OCI-LY1 (cell line): ENCODE data around the gene CACNA1C.

Experiments
- H2AFZ ChIP-seq: fragments of 200-600 bp; sonication (generic), shearing (Covaris generic); 2 replicates; pipeline ENCODE4 v1.6.0; 2014; ENCODE audit warnings: antibody characterized with exemption, mild to moderate bottlenecking, low read length
- H3F3A ChIP-seq: fragments of 200-600 bp; sonication (generic), shearing (Covaris generic); 2 replicates; pipeline ENCODE4 v1.6.0; 2014; ENCODE audit warnings: mild to moderate bottlenecking, antibody characterized with exemption, low read length, moderate library complexity; ENCODE audit not compliant: insufficient read depth
- H3K27ac ChIP-seq: fragments of 200-600 bp; sonication (generic); 2 replicates; pipeline ENCODE4 v1.5.1; 2014; ENCODE audit warnings: low read length, mixed run types, mild to moderate bottlenecking, low read depth; ENCODE audit not compliant: poor library complexity, severe bottlenecking
- H3K27me3 ChIP-seq: fragments of 200-600 bp; sonication (generic); 2 replicates; pipeline ENCODE4 v1.6.0; 2014; ENCODE audit warnings: antibody characterized with exemption, mild to moderate bottlenecking, low read length, moderate library complexity; ENCODE audit not compliant: insufficient read depth
- H3K36me3 ChIP-seq: fragments of 200-600 bp; sonication (generic); 2 replicates; pipeline ENCODE4 v1.6.1; 2014; ENCODE audit warnings: mild to moderate bottlenecking, antibody characterized with exemption, low read length, moderate library complexity, mixed read lengths; ENCODE audit not compliant: insufficient read depth
- H3K4me1 ChIP-seq: fragments of 200-600 bp; sonication (generic); 2 replicates; pipeline ENCODE4 v1.5.1; 2014; ENCODE audit warnings: mild to moderate bottlenecking, low read length, moderate library complexity; ENCODE audit not compliant: insufficient read depth, severe bottlenecking
- H3K4me2 ChIP-seq: fragments of 200-600 bp; sonication (generic), shearing (Covaris generic); 2 replicates; pipeline ENCODE4 v1.6.1; 2014; ENCODE audit warnings: low read length
- H3K4me3 ChIP-seq: fragments of 200-600 bp; sonication (generic); 2 replicates; pipeline ENCODE4 v1.5.1; 2014; ENCODE audit warnings: low read length, low read depth, mild to moderate bottlenecking, mixed read lengths; ENCODE audit not compliant: poor library complexity, severe bottlenecking
- H3K79me2 ChIP-seq: fragments of 200-600 bp; shearing (Covaris generic); 2 replicates; pipeline ENCODE4 v1.6.1; 2016; ENCODE audit warnings: mixed run types, low read length, mixed read lengths; ENCODE audit not compliant: insufficient read depth
- H3K9ac ChIP-seq: fragments of 200-600 bp; sonication (generic), shearing (Covaris generic); 2 replicates; pipeline ENCODE4 v1.6.1; 2014; ENCODE audit warnings: mild to moderate bottlenecking, low read length, mixed read lengths
- H3K9me2 ChIP-seq: fragments of 200-600 bp; sonication (generic), shearing (Covaris generic); 2 replicates; pipeline ENCODE4 v1.6.1; 2014; ENCODE audit warnings: low read depth, mild to moderate bottlenecking, low read length, mixed read lengths
- H3K9me3 ChIP-seq: fragments of 200-600 bp; shearing (Covaris generic); 2 replicates; pipeline ENCODE4 v1.6.1; 2014; ENCODE audit warnings: low read length, mixed read lengths
- H4K20me1 ChIP-seq: fragments of 200-600 bp; sonication (generic), shearing (Covaris generic); 2 replicates; pipeline ENCODE4 v1.6.0; 2016; ENCODE audit warnings: mild to moderate bottlenecking, low read length; ENCODE audit not compliant: insufficient read depth
- CTCF ChIP-seq: fragments of 200-600 bp; sonication (generic), shearing (Covaris generic); IDR thresholded peaks from 2 replicates; pipeline ENCODE4 v1.5.1; 2017; ENCODE audit warnings: mild to moderate bottlenecking, antibody characterized with exemption, low read length, moderate library complexity, mixed read lengths
- EZH2 ChIP-seq: fragments of 200-600 bp; sonication (generic), shearing (Covaris generic); IDR thresholded peaks from 2 replicates; pipeline ENCODE4 v1.8.0; 2017; ENCODE audit warnings: borderline replicate concordance, mixed run types, mild to moderate bottlenecking, antibody characterized with exemption, low read length, moderate library complexity, mixed read lengths

Gene CACNA1C

GRCh38 chr12:2335916-2336315 is 283.1 kb downstream of the CACNA1C start:
- H3K4me2 ChIP-seq = no peak overlapping the region

DNA sequence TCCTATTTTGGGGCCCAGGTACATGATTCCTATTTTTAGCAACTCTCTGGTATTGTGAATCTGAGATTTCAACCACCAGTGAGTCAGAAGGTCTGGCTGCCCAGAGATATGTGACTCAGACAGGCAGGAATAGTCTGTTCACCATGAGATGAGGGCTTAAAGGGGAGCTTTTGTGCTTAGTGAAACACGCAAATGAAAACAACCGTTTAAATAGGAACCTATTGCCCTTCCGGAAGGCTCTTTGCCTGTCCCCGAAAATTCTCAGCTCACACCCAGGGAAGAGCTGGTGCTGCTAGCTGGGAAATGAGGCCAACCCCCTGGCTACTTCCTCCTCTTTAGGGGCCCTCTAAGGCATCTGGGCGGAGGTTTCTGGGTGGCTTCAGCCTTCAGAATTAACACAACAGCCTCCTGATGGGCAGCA is 283.6 kb downstream of the CACNA1C start:
- no peak overlapping the region for H2AFZ ChIP-seq
- no peaks in the 10 kb centered on the region for H3K9me2 ChIP-seq
- H3K27ac ChIP-seq = no peak overlapping the region
- no peaks in the 10 kb centered on the region for H3K9me3 ChIP-seq
- H3K9ac ChIP-seq = no peak overlapping the region
- H3K4me3 ChIP-seq = no peak overlapping the region
- no peaks in the 10 kb centered on the region for H3K79me2 ChIP-seq
- TF ChIP-seq EZH2 = no peak
- no peak for TF ChIP-seq CTCF
- H3K27me3 ChIP-seq = peaks cover 12% of the 10 kb centered on the region
- no peaks in the 10 kb centered on the region; the same call in 1 of the 2 replicates for H3K36me3 ChIP-seq
- no peak overlapping the region for H3K4me2 ChIP-seq
- H3K4me1 ChIP-seq = no peaks in the 10 kb centered on the region
- H3F3A ChIP-seq = no peaks in the 10 kb centered on the region
- H4K20me1 ChIP-seq = no peaks in the 10 kb centered on the region

More at GRCh38 chr12:2335916-2336315, 283.1 kb downstream of the CACNA1C start:
- no peak overlapping the region for H3K27ac ChIP-seq
- H3K36me3 ChIP-seq = no peaks in the 10 kb centered on the region; the same call in 1 of the 2 replicates
- H3K9me3 ChIP-seq = no peaks in the 10 kb centered on the region
- H3K4me1 ChIP-seq = no peaks in the 10 kb centered on the region
- H3K9me2 ChIP-seq = no peaks in the 10 kb centered on the region
- H4K20me1 ChIP-seq = no peaks in the 10 kb centered on the region
- H3K27me3 ChIP-seq = peaks cover 12% of the 10 kb centered on the region
- no peaks in the 10 kb centered on the region for H3F3A ChIP-seq
- TF ChIP-seq EZH2 (no peak), CTCF (no peak)
- H3K79me2 ChIP-seq = no peaks in the 10 kb centered on the region
- H2AFZ ChIP-seq = no peak overlapping the region
- no peak overlapping the region for H3K9ac ChIP-seq
- H3K4me3 ChIP-seq = no peak overlapping the region

GRCh38 chr12:2337031-2338010 is 284.5 kb downstream of the CACNA1C start:
- Histone ChIP-seq H3F3A (no peaks in the 10 kb centered on the region), H3K27me3 (peaks cover 12% of the 10 kb centered on the region), H3K27ac (no peak overlapping the region), H3K9me3 (no peaks in the 10 kb centered on the region), H3K9ac (no peak overlapping the region), H3K79me2 (no peaks in the 10 kb centered on the region), H4K20me1 (no peaks in the 10 kb centered on the region), H3K9me2 (no peaks in the 10 kb centered on the region), H3K36me3 (no peaks in the 10 kb centered on the region; the same call in 1 of the 2 replicates), H3K4me2 (no peak overlapping the region), H2AFZ (no peak overlapping the region), H3K4me3 (no peak overlapping the region), H3K4me1 (no peaks in the 10 kb centered on the region)
- TF ChIP-seq CTCF (no peak), EZH2 (no peak)
